Inferior parietal cortex (tissue), 1 donor: ENCODE results near the gene GPSM1.
A peak's percentile ranks its signal among the peaks of the same experiment; 100 is the strongest.

Experiments used
- DNase-seq: peaks from one replicate; pipeline ENCODE4 v3.0.0-alpha.2; 2016; ENCODE audit errors: extremely low spot score

GPSM1 gene

DNA sequence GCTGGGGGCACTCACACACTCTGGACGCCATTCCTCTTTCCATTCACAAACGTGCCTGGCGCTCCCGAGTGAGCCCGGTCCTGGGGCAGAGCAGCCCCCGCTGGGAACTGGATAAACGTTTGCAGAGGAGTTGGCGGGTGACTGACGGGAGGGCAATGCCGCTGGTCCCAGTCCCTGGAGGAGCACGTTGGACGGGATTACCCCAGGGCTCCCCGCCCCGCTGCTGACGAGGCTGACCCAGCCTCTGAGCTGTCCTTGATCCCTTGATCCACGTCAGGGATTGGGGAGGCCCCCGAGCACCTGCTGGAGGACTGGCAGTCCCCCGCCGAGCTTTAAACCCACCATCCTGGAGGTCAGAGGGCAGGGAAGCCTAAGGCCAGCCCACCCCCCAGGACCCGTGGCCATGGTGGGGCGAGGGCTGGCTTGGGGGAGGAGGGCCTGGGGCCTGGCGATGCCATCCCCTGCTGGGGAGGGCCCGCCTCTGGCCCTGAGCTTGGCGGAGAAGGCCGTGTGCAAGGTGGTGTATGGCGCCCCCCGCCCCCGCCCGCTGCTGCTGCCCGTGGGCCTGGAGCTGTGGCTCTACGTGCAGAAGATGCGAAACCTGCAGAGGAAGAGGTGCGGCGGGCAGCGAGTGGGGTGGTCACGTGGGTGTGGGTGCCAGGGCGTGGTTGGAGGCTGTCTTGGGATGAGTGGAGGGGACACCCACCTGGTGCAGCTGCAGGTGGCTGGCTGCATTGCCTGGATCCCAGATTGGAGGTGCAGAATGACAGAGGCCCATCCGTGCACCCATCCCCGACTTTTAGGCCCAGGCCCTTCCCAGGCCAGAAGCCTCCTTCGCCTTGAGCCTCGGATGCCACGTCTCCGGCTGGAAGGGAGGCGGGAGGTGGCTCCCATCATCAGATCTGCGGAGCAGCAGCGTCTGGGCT is 4.5 kb downstream of the GPSM1 start:
- no peak for DNase-seq

DNA sequence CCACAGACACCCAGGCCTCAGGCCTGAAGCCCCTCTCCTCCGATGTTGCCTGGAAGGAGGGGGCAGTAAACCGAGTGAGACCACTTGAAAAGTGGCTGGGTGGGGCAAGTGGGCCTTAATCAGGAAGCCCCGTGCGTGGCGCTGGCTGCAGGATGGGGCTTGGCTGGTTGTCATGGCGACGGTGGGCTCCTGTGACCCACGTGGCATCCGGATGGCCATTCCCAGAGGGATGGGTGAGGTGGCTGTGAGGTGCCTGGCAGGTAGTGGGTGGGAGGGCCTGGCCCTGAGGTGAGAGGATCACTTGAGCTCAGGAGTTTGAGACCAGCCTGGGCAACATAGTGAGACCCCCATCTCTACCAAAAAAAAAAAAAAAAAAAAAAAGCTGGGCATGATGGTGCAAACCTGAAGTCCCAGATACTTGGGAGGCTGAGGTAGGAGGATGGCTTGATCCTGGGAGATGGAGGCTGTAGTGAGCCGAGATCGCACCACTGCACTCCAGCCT is 5.2 kb downstream of the GPSM1 start:
- no peak for DNase-seq

DNA sequence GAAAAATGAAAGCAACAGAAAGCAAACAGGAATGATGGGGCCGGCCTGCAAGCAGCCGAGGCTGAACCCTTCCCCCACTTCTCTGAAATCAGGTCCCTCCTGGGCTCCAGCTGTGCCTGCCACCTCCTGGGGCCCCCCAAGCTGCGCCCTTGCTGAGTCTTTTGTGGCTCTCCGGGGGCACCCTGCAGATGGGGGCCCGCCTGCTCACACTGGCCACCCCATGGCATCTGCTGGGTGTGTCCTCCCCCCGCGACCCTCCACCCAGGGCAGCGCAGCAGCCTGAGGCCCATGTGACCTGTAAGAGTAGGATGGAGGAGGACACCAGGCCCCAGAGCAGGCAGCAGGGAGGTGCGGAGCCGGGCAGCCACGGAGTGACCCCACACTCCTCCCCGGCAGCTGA is 5.7 kb downstream of the GPSM1 start:
- no peak for DNase-seq

DNA sequence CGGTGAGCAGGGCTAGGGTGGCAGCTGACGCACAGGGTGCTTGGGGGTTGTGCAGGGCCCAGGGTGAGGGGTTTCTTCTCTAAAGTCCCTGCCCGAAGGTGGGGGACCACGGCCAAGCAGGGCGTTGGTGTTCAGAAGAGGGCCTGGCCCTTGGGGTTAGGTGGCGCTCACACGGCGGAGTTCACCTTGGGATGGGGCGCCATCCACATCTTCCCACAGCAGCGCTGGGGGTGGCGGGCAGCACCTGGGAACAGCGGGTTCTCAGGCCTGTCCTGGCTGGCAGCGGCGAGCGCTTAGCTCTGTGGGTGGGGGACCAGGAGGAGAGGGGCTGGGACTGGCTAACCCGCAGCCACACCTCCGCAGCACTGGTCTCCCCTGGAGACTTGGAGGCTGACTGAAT is 6.1 kb downstream of the GPSM1 start:
- DNase-seq: no peak

DNA sequence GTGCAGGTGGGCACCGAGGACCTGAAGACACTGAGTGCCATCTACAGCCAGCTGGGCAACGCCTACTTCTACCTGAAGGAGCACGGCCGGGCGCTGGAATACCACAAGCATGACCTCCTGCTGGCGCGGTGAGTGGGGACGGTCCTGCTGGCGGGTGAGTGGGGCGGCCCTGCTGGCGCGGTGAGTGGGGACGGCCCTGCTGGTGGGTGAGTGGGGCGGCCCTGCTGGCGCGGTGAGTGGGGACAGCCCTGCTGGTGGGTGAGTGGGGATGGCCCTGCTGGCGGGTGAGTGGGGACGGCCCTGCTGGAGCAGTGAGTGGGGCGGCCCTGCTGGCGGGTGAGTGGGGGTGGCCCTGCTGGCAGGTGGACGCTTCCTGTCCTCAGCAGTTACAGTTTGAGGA is 7.2 kb downstream of the GPSM1 start:
- no peak for DNase-seq

DNA sequence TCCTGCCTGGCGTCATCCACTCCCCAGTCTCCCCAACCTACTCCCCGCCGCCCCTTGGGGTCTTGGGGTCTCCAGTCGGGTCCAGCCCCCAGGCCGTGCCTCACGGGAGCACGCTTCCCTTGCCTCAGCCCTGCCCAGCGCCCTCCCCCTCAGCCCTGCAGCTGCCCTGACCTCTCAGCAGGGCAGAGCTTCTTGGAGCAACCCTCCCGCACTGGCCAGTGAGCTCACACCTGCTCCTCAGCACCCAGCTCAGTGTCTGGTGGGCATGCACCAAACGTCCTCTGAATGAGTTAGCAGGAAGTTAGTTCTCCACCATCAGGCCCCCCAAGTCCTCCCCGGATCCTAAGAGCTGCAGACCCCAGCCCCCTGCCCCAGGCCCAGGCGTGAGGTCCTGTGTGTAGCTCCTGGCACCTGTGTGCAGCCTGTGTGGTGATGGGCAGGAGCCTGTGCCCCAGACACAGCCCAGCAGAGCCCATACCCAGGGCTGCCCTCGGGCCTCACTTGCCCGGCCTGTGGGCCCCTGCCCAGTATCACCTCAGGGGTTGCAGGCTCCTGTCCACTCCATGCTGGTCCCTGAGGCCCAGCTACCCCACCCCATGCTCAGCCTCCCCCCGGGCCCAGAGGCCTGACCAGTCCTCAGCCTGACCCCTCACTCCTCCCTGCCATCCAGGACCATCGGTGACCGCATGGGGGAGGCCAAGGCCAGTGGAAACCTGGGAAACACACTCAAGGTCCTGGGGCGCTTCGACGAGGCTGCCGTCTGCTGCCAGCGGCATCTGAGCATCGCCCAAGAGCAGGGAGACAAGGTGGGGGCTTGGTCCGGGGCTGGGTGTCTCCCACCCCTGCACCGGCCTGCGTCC is 8.2 kb downstream of the GPSM1 start:
- DNase-seq: no peak

DNA sequence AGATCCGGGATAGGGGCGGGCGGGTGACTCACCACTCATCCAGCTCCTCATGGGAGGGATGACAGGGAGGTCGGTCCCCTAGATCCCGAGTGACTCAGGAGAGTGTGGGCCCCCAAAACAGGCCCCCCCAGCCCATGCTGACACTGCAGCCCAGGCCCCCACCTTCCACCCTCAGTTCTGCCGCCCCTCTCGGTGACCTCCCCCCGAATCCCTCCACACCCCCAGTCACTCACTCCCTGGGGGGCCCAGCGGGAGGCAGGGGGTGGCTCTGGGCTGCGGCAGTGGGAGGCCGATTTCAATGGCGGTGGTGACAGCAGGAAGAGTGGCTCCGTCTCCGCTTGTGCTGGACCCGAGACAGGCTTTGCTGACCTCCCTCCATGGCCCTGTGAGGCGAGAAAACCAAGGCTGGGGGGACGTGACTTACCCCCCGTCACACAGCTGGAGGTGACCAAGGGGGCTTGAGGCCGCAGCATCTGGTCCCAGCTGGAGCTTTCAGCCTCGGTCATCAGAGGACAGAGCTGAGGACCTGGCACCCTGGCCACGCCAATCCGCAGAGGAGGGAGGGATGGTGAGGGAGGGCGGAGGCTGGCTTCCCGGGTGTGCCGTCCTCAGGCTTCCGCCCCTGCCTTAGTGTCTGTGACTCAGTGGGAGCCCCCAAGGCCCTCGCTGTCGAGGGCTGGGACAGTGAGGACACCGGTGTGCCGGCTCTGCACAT is 9.0 kb downstream of the GPSM1 start:
- no peak for DNase-seq

DNA sequence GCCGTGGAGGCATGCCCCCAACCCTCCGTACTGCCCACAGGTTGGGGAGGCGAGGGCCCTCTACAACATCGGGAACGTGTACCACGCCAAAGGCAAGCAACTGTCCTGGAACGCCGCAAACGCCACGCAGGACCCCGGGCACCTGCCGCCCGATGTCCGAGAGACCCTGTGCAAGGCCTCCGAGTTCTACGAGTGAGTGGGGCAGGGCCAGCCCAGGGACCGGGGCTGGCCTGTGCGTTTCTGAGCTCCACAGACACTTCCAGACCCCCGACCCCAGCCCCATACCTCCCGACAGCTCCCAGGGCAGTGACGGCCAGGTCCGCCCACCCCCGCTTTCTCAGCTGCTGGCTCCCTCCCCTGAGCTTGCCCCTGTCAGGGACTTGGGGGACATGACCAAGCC is 9.5 kb downstream of the GPSM1 start:
- no peak for DNase-seq

DNA sequence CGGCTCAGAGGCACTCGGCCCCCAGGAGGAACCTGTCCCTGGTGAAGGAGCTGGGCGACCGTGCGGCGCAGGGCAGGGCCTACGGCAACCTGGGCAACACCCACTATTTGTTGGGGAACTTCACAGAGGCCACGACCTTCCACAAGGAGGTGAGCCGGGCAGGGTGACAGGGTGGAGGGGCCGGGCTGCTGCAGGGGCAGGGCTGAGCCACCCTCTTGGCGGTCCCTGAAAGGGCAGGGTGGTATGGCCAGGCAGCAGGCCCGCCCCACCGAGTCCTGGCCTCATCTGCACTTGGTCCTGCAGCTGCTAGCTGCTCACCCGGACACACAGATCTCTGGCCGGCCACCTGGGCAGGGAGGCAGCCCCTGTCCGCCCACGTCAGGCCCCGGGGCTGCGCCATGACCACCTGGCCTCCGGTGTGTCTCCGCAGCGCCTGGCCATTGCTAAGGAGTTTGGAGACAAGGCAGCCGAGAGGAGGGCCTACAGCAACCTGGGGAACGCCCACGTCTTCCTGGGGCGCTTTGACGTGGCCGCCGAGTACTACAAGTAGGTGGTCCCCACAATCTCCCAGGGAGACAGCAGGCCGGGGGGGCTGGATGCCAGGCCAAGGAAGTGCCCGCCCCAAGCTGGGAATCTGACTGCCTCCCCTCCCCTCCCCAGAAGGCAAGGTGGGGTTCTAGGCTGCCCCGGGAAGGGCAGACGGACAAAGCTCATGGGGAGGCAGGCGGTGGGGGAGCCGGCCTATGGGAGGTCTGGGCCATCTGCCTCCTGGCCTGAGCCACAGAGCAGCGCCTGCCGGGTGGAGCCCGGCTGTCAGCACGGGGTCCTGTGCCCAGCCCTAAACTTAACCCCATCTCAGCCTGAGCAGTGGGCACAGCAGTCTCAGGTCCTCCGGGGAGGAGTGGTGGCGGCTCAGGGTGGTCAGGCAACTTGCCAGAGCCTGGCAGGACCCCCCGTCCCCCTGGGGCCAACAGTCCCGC is 10.4 kb downstream of the GPSM1 start:
- no peak for DNase-seq

DNA sequence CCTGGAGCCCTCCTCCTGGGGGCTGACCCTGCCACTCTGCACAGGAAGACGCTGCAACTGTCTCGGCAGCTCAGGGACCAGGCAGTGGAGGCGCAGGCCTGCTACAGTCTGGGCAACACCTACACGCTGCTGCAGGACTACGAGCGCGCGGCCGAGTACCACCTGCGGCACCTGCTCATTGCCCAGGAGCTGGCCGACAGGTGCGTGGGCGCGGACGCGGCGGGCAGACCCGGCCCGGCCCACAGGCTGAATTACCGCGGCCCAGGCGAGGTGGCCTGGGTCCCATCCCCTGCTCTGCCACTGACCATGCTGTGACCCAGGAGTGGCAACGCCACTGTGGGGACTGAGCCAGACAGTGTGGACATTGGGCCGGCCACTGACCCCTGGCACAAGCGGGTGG is 11.2 kb downstream of the GPSM1 start:
- DNase-seq: no peak

DNA sequence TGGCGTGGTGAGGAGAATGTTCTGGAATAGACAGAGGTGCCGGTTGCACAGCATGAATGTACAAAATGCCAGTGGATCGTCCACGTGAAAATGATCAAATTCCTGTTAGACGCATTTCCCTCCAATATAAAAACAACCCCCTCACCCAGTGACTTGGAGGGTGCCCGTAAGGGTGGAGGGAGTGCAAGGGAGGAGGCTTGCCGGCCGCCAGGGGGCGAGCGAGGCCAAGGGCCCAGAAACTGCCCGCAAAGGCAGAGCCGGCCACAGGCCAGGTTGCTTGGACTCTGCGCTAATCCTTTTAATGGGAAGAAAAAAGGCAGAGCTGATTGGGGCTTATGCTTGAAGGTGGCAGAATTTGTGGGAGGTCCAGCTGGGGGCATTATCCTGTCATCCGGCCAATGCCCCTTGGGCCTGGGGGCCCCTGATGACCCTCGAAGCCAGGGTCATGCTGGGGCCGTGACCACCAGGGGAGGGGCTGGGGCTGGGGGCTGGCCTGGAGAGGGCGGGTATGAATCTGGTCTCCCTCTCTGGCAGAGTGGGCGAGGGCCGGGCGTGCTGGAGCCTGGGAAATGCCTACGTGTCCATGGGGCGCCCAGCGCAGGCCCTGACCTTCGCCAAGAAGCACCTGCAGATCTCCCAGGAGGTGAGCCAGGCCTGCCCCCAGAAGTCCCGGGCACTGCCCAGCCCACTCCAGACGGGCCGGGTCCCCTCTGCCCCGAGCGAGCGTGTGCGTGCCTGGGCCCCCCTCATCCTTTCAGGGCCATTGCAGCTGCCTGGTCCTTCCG is 12.0 kb downstream of the GPSM1 start:
- peak; percentile 64 for DNase-seq

DNA sequence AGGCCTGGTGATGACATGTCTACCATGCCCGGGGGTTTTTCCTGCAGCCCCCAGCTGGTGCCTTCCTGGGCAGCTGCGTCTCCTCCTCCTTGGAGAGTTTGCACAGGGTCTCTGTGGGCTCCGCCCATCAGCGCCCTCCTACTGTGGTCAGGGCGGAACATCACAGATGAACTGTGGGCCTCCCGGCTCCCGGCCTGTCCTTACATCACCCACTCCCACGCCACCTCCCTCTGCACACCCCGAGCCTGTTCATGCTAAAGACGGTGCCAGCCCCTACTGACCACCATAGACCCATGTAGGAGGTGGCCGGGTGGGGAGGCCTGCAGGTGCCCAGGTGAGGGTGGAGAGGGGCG is 12.6 kb downstream of the GPSM1 start:
- DNase-seq: no peak

DNA sequence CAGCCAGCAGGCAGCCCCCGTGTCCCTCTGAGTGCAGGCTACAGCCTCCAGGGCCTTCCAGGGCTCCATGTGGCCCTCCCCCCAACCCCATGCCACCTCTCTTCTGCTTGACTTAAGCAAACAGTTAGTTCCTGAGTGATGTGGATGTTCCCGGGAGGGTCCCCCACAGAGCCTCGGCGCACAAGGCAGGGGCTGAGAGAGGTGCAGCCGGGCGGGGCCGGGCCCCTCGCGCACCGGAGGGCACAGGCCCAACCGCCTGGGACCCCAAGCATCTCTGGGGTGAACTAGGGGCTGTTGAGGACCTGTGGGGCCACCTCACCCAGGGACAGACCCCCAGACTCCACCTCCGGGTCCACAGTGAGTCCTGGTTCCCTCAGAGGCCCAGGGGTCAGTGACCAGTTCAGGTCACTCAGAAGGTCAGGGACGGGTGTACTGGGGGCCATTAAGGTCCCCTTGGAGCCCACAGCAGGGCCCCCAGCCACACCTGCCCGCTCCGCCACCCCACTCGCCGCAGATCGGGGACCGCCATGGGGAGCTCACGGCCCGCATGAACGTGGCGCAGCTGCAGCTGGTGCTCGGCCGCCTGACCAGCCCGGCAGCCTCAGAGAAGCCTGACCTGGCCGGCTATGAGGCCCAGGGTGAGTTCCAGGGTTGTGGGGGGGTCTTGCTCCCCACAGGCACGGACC is 13.2 kb downstream of the GPSM1 start:
- no peak for DNase-seq

DNA sequence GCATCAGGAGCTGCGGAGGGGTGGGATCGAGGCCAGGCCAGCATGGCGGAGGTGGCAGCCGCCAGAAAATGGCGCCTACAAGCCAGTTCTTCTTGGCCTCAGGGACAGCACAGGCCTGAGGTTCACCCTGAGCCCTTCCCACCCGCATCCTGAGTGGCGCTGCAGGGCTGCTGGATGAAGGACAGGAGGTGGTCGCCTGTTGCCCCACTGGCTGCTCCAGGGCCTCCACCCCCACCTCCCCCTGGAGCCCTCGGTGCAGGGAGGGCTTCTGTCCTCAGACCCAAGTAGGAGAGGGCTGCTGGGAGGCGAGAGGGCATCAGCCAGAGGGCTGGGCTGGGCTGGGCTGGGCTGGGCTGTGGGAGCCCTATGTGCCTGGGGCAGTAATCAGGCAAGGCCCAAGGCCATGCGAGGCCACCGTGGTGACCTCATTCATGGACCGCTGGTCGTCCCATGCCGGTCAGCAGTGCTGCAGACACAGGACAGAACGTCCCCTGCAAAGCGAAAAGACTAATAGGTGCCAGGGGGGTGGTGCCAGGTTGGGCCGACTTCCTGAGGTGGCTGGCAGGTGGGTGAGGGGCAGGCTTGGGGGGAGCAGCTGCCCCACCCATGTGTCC is 13.8 kb downstream of the GPSM1 start:
- DNase-seq: no peak

DNA sequence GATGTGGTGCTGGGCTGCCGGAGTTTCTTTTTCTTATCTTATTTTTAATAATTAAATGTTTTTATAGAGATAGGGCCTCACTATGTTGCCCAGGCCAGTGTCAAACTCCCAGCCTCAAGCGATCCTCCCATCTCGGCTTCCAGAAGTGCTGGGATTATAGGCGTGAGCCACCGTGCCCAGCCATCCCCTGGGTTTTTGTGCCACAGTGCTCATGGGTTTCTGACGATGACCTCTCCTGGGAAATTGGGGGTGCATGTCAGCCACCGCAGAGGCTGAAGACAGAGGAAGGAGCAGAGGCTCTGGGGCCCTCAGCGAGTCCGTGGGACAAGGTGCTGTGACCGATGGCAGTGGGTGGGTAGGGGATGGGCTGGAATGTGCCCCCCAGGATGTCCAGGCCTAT is 14.4 kb downstream of the GPSM1 start:
- no peak for DNase-seq

DNA sequence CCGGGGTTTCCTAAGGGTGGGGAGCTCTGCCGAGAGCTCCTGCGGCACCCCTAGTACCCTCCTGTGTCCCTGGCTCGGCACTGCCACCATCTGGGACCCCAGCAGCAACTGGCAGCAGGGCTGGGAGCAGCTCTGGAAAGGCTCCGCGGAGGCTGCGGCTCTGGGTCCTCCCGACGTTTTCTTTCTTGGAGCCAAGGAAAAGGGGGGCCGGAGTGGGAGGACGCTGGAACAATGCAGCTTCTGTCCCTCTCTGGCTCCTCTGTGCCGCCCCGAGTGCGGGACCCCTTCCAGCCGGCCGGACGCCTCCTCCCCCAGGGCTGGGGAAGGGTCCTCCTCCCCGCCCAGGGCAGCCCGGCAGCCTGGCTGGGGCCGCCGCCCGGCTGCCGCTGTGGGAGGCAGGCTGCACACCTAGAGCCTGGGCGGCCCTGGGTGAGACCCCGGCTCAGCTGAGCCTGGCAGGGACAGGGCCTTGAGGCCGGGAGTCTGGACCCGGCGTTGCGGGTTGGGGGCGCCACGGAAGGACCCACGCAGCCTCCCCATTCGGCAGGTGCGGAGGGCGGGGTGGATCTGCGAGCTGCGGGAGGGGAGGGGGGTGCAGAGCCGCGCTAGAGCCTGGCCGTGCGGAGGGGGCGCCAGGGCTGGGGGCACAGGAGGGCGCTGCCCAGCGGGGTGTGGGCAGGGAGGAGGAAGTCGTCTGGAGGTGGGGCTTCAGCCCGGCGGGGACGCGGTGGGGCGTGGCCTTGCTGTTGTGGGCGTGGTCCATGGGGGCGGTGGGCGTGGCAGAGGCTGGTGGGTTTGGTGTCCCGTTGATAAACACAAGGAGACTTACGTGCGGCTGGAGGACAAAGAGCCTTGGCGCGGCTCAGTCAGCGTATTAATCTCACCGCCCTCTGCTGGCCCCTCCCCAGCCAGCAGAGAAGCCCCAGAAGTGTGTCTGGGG is 15.1 kb downstream of the GPSM1 start:
- peak; percentile 35 for DNase-seq

DNA sequence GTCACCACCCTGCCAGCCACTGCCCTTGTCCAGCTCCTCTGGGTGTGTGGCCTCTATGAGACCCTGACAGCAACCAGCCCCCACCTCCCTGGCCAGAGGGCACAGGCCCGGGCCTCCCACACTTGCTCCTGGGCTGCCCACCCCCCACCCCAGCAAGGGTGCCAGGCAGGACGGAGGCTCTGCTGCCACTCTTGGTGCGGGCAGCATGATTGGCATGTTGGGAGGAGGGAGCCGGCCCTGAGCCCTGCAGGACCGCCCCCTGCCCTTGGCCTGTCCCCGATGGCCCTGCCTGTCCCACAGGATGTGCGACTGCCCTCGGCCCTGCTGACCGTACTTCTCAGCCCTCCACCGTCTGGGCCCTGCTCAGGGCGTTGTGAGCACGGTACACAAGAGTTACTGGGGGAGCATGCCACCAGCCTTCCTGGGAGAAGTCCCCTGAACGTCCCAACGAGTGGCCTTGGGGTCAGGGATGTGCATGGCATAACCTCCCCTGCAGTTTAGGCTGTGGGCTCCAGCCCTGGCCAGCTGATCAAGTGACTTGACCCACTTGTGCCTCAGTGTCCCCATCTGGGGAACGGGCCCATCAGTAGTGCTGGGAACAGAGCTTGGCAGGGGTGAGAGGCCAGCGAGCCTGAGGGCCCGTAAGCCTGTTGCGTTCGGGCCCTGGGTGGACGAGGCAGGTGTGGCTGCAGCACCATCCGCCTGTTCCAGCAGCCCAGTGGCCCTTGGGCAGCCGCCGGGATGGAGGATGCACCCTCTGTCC is 16.0 kb downstream of the GPSM1 start:
- DNase-seq: no peak
